ENCODE data around the gene PSMC6.
"Not testable (repeated sequence)": the region's sequence is repeated elsewhere in the genome, so short reads cannot be mapped to it uniquely, and the experiment has no call there.

PSMC6 gene

GRCh38 chr14:52723514-52724359, 16.7 kb downstream of the PSMC6 start:
- no peak for DNase-seq

- no peak for DNase-seq
Observed at GRCh38 chr14:52724360-52724644, 17.3 kb downstream of the PSMC6 start.

- not testable (repeated sequence) for DNase-seq
Observed at GRCh38 chr14:52727509-52727908, 20.5 kb downstream of the PSMC6 start.

- not testable (repeated sequence) for DNase-seq
Observed at GRCh38 chr14:52729035-52729434, 22.0 kb downstream of the PSMC6 start.

GRCh38 chr14:52729585-52729924, 22.6 kb downstream of the PSMC6 start:
- DNase-seq = no peak

GRCh38 chr14:52729925-52730708, 23.1 kb downstream of the PSMC6 start, which contains the start of gene STYX:
Gene STYX, plus strand, starts transcription at chr14:52730166. Its CDS starts 309 bp downstream, at chr14:52730475.
- DNase-seq = peak; percentile 99

- peak; percentile 21 for DNase-seq
Observed at GRCh38 chr14:52730709-52731111, 23.7 kb downstream of the PSMC6 start.

GRCh38 chr14:52733824-52734223, 26.8 kb downstream of the PSMC6 start:
- no peak for DNase-seq

GRCh38 chr14:52735921-52736489, 29.0 kb downstream of the PSMC6 start:
- no peak for DNase-seq

GRCh38 chr14:52738409-52738808, 31.4 kb downstream of the PSMC6 start:
- DNase-seq = no peak

- DNase-seq = no peak
Observed at GRCh38 chr14:52740751-52741150, 33.8 kb downstream of the PSMC6 start.

- no peak for DNase-seq
Observed at GRCh38 chr14:52741865-52742264, 34.9 kb downstream of the PSMC6 start.

- no peak for DNase-seq
Observed at GRCh38 chr14:52748647-52749292, 41.8 kb downstream of the PSMC6 start.

- no peak for DNase-seq
Observed at GRCh38 chr14:52755607-52756316, 48.8 kb downstream of the PSMC6 start.

GRCh38 chr14:52759145-52759544, 52.1 kb downstream of the PSMC6 start:
- no peak for DNase-seq

GRCh38 chr14:52762923-52763322, 55.9 kb downstream of the PSMC6 start:
- not testable (repeated sequence) for DNase-seq

GRCh38 chr14:52767058-52767833, 60.2 kb downstream of the PSMC6 start:
- no peak for DNase-seq

GRCh38 chr14:52769887-52770286, 62.9 kb downstream of the PSMC6 start:
- no peak for DNase-seq

GRCh38 chr14:52776816-52777215, 69.8 kb downstream of the PSMC6 start:
- DNase-seq = no peak

Data from NCI-H345 (cell line).